Measurements from ENCODE around the gene APOC1. TPM values are rescaled to one million over a fixed set of nuclear protein-coding genes. Genes with fewer than 3 reads are reported as not detected.
A peak's percentile ranks its signal among the peaks of the same experiment; 100 is the strongest.
"Not testable (repeated sequence)": the region's sequence is repeated elsewhere in the genome, so short reads cannot be mapped to it uniquely, and the experiment has no call there.

The APOC1 gene
- total RNA-seq, 1 experiment from 2014 or later = 86.5 TPM

- TF ChIP-seq ZNF317 (CRISPR knock-in tag; IDR thresholded peaks at IDR 0.05; ENCODE audit: borderline replicate concordance, low read depth) (no peak), FOXP1 (CRISPR knock-in tag; IDR thresholded peaks at IDR 0.05; ENCODE audit: borderline replicate concordance) (no peak)
Measured at GRCh38 chr19:44883922-44884321, 30.5 kb upstream of the APOC1 start (continued).

GRCh38 chr19:44884566-44884965 is 29.8 kb upstream of the APOC1 start:
- no peak for ATAC-seq
- H3K4me3 Mint-ChIP-seq = no peak overlapping the region

DNA sequence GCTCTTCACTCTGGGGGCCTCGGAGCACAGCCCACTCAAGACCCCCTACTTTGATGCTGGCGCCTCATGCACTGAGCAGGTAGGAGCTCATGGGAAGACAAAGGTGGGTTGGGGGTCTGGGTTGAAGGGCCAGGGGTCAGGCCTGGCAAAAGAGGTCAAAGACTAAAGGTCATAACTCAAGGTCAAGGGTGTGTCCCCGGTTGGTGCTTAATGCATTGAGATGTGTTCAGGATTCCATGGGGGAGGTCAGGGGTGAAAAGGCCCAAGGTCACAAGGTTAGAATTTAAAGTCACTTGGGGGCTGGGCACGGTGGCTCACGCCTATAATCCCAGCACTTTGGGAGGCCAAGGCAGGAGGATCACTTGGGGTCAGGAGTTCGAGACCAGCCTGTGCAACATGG is 28.3 kb upstream of the APOC1 start:
- Mint-ChIP-seq H3K9me3 (no peaks in the 10 kb centered on the region), H3K27ac (no peak overlapping the region), H3K36me3 (peaks cover 30% of the 10 kb centered on the region), H3K4me1 (peaks cover 22% of the 10 kb centered on the region), H3K4me3 (no peak overlapping the region), H3K27me3 (ENCODE audit: low read depth) (no peaks in the 10 kb centered on the region; the same call in 1 of the 2 replicates)
- ChIA-PET POLR2A (no interaction called here), CTCF (interaction anchor here (0.6 kb wide), 1 partner anchor 23 kb away, joined by 3 read pairs; no protein-coding TSS in a partner anchor)
- TF ChIP-seq, protein P1, sequence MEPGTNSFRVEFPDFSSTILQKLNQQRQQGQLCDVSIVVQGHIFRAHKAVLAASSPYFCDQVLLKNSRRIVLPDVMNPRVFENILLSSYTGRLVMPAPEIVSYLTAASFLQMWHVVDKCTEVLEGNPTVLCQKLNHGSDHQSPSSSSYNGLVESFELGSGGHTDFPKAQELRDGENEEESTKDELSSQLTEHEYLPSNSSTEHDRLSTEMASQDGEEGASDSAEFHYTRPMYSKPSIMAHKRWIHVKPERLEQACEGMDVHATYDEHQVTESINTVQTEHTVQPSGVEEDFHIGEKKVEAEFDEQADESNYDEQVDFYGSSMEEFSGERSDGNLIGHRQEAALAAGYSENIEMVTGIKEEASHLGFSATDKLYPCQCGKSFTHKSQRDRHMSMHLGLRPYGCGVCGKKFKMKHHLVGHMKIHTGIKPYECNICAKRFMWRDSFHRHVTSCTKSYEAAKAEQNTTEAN (CRISPR knock-in tag; IDR thresholded peaks at IDR 0.05) = no peak
- no peak for TF ChIP-seq CTCF (IDR thresholded peaks at IDR 0.05)
- no peak for TF ChIP-seq ELF4 (CRISPR knock-in tag; IDR thresholded peaks at IDR 0.05; ENCODE audit: low read depth)
- DNase-seq (ENCODE audit: low spot score) = no peak
- ATAC-seq = no peak

More at GRCh38 chr19:44884566-44884965, 29.8 kb upstream of the APOC1 start:
- ChIA-PET CTCF (interaction anchor here (1.1 to 1.3 kb wide), 3 partner anchors 21 to 68 kb away, joined by 3 to 5 read pairs (median 4); partner anchors contain the start of gene NECTIN2), POLR2A (no interaction called here)
- peaks cover 21% of the 10 kb centered on the region for H3K4me1 Mint-ChIP-seq
- H3K27me3 Mint-ChIP-seq (ENCODE audit: low read depth) = no peaks in the 10 kb centered on the region; the same call in 1 of the 2 replicates
- peaks cover 33% of the 10 kb centered on the region for H3K36me3 Mint-ChIP-seq
- peak overlapping the region; percentile 48; the same call in 1 of the 2 replicates for H3K27ac Mint-ChIP-seq
- TF ChIP-seq CBFB (CRISPR knock-in tag; IDR thresholded peaks at IDR 0.05; ENCODE audit: low read depth) = no peak
- no peak for TF ChIP-seq ZNF423 (CRISPR knock-in tag; IDR thresholded peaks at IDR 0.05)
- no peak for TF ChIP-seq FOXJ3 (CRISPR knock-in tag; IDR thresholded peaks at IDR 0.05; ENCODE audit: borderline replicate concordance)
- no peak for TF ChIP-seq ETV6 (CRISPR knock-in tag; IDR thresholded peaks at IDR 0.05)
- TF ChIP-seq ZNF317 (CRISPR knock-in tag; IDR thresholded peaks at IDR 0.05; ENCODE audit: borderline replicate concordance, low read depth) = no peak
- TF ChIP-seq ATF1 (CRISPR knock-in tag; IDR thresholded peaks at IDR 0.05) = no peak
- no peak for TF ChIP-seq ZNF425 (CRISPR knock-in tag; conservative IDR thresholded peaks at IDR 0.05)
- TF ChIP-seq ERG (CRISPR knock-in tag; IDR thresholded peaks at IDR 0.05) = no peak
- no peaks in the 10 kb centered on the region for H3K9me3 Mint-ChIP-seq
- DNase-seq (ENCODE audit: low spot score) = no peak

DNA sequence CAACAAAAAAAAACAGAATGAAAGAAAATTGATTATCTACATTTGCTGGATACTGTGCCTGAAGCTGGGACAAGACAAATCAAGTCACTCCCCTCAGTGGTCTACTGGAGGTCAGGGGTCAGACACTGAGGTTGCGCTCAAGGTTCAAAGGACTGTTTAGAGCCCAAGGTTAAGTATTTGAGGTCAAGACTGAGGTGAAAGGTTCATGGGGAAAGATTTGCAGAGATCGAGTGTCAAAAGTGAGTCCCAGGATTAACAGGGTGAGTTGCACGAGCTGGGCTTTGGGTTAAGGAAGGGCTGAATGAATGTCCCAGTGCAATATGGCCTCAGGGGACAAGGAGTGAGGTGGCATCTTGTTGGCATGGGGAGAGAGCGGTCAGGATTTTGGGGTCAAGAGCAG is 26.8 kb upstream of the APOC1 start:
- DNase-seq (ENCODE audit: low spot score) (no peak), ATAC-seq (no peak)
- no peak overlapping the region for H3K4me3 Mint-ChIP-seq
- ChIA-PET CTCF (no interaction called here), POLR2A (no interaction called here)
- no peak overlapping the region for H3K27ac Mint-ChIP-seq
- H3K27me3 Mint-ChIP-seq (ENCODE audit: low read depth) = no peaks in the 10 kb centered on the region; the same call in 1 of the 2 replicates
- peaks cover 25% of the 10 kb centered on the region for H3K4me1 Mint-ChIP-seq
- peaks cover 41% of the 10 kb centered on the region for H3K36me3 Mint-ChIP-seq
- H3K9me3 Mint-ChIP-seq = no peaks in the 10 kb centered on the region
- TF ChIP-seq ATF3 (CRISPR knock-in tag; conservative IDR thresholded peaks at IDR 0.05) = no peak
- no peak for TF ChIP-seq TCF7 (CRISPR knock-in tag; IDR thresholded peaks at IDR 0.05; ENCODE audit: low read depth)
- TF ChIP-seq AR (CRISPR knock-in tag; IDR thresholded peaks at IDR 0.05) = no peak
- TF ChIP-seq ZNF671 (CRISPR knock-in tag; IDR thresholded peaks at IDR 0.05) = no peak
- TF ChIP-seq RELA (CRISPR knock-in tag; IDR thresholded peaks at IDR 0.05; ENCODE audit: borderline replicate concordance) = no peak
- TF ChIP-seq NR2C2 (CRISPR knock-in tag; IDR thresholded peaks at IDR 0.05) = no peak

GRCh38 chr19:44888335-44888734 is 26.1 kb upstream of the APOC1 start:
- ATAC-seq; CTCF ChIA-PET; POLR2A ChIA-PET; H3K4me3 Mint-ChIP-seq; H3K27ac Mint-ChIP-seq; H3K27me3 Mint-ChIP-seq (ENCODE audit: low read depth); H3K9me3 Mint-ChIP-seq; DNase-seq (ENCODE audit: low spot score): not testable (repeated sequence)
- Mint-ChIP-seq H3K36me3 (peaks cover 48% of the 10 kb centered on the region), H3K4me1 (peaks cover 21% of the 10 kb centered on the region)
